GM23338 (cell line): ENCODE measurements around the gene TFF1. TPM values are rescaled to one million over a fixed set of nuclear protein-coding genes. Genes with fewer than 3 reads are reported as not detected.

Experiments used
- ATAC-seq: fragments of 200-7000 bp; cut with Tn5 transposase; 3 replicates; pipeline ENCODE4 v1.9.1; 2020
- DNase-seq: peaks from one replicate; pipeline ENCODE4 v3.0.0-alpha.2; 2015; ENCODE audit warnings: low spot score
- H2AFZ ChIP-seq: fragments of 200-600 bp; sonication (generic); 2 replicates; pipeline ENCODE4 v1.8.0; 2016; ENCODE audit warnings: antibody characterized with exemption, mild to moderate bottlenecking, moderate library complexity
- H3F3A ChIP-seq: fragments of 200-600 bp; sonication (generic); replicated peaks from 2 replicates; pipeline ENCODE4 v1.8.0; 2017; ENCODE audit warnings: antibody characterized with exemption, mixed run types, low read depth
- H3K27ac ChIP-seq: fragments of 200-600 bp; sonication (generic); 2 replicates; pipeline ENCODE4 v1.6.1; 2016; ENCODE audit warnings: low read depth
- H3K27me3 ChIP-seq: fragments of 200-600 bp; sonication (generic); 2 replicates; pipeline ENCODE4 v1.8.0; 2016; ENCODE audit warnings: mild to moderate bottlenecking, mixed run types, moderate library complexity; ENCODE audit not compliant: insufficient read depth
- H3K36me3 ChIP-seq: fragments of 200-600 bp; sonication (generic); 2 replicates; pipeline ENCODE4 v1.8.0; 2016; ENCODE audit warnings: mild to moderate bottlenecking; ENCODE audit not compliant: insufficient read depth
- H3K4me1 ChIP-seq: fragments of 200-600 bp; sonication (generic); 2 replicates; pipeline ENCODE4 v1.8.0; 2016; ENCODE audit warnings: mild to moderate bottlenecking, moderate library complexity; ENCODE audit not compliant: insufficient read depth
- H3K4me2 ChIP-seq: fragments of 200-600 bp; sonication (generic); 2 replicates; pipeline ENCODE4 v1.7.1; 2017; ENCODE audit warnings: mixed run types
- H3K4me3 ChIP-seq: fragments of 200-600 bp; sonication (generic); 2 replicates; pipeline ENCODE4 v1.6.1; 2016; ENCODE audit warnings: mixed run types
- H3K79me2 ChIP-seq: fragments of 200-600 bp; sonication (generic); replicated peaks from 2 replicates; pipeline ENCODE4 v1.8.0; 2017; ENCODE audit warnings: mild to moderate bottlenecking; ENCODE audit not compliant: insufficient read depth
- H3K9me2 ChIP-seq: fragments of 200-600 bp; sonication (generic); 2 replicates; pipeline ENCODE4 v1.8.0; 2017; ENCODE audit not compliant: insufficient read depth
- H4K20me1 ChIP-seq: fragments of 200-600 bp; sonication (generic); replicated peaks from 2 replicates; pipeline ENCODE4 v1.8.0; 2017; ENCODE audit warnings: mild to moderate bottlenecking; ENCODE audit not compliant: insufficient read depth
- H3K27ac Mint-ChIP-seq: 2 replicates; pipeline ENCODE4 v1.8.0; 2020; ENCODE audit warnings: inconsistent platforms, mild to moderate bottlenecking, moderate library complexity, mixed read lengths
- H3K27me3 Mint-ChIP-seq: 3 replicates; pipeline ENCODE4 v1.8.0; 2022; ENCODE audit warnings: low read depth, mild to moderate bottlenecking, moderate library complexity, mixed read lengths, inconsistent platforms; ENCODE audit not compliant: insufficient read depth, poor library complexity
- H3K36me3 Mint-ChIP-seq: 3 replicates; pipeline ENCODE4 v1.8.0; 2021; ENCODE audit warnings: low read depth, mild to moderate bottlenecking, inconsistent platforms, moderate library complexity, mixed read lengths
- H3K4me1 Mint-ChIP-seq: 3 replicates; pipeline ENCODE4 v1.8.0; 2020; ENCODE audit warnings: mild to moderate bottlenecking, inconsistent platforms, mixed read lengths
- H3K4me3 Mint-ChIP-seq: 3 replicates; pipeline ENCODE4 v1.8.0; 2021; ENCODE audit warnings: moderate library complexity, mild to moderate bottlenecking, inconsistent platforms, mixed read lengths
- H3K9me3 Mint-ChIP-seq: 3 replicates; pipeline ENCODE4 v1.8.0; 2020; ENCODE audit warnings: moderate library complexity, mild to moderate bottlenecking, inconsistent platforms, mixed read lengths
- CREB1 ChIP-seq: fragments of 250-450 bp; sonication (Bioruptor Pico); IDR thresholded peaks from 2 replicates; pipeline ENCODE4 v1.5.0; 2020; ENCODE audit warnings: low read depth, mild to moderate bottlenecking, moderate library complexity
- ETS1 ChIP-seq: IDR thresholded peaks from 2 replicates; pipeline ENCODE4 v1.6.1; 2016; ENCODE audit warnings: antibody characterized with exemption
- EZH2phosphoT487 ChIP-seq: fragments of 200-600 bp; sonication (generic); IDR thresholded peaks from one replicate; pipeline ENCODE4 v1.8.1; 2018; ENCODE audit warnings: antibody characterized with exemption; ENCODE audit not compliant: unreplicated experiment
- JUNB ChIP-seq: IDR thresholded peaks from one replicate; pipeline ENCODE4 v1.6.1; 2016; ENCODE audit warnings: antibody characterized with exemption; ENCODE audit not compliant: unreplicated experiment
- POLR2AphosphoS5 ChIP-seq: IDR thresholded peaks from 2 replicates; pipeline ENCODE4 v1.6.1; 2016; ENCODE audit warnings: antibody characterized with exemption, low read depth
- ZNF114 ChIP-seq: fragments of 250-450 bp; sonication (Bioruptor Pico); IDR thresholded peaks from 2 replicates; pipeline ENCODE4 v1.5.0; 2020; ENCODE audit warnings: mild to moderate bottlenecking, moderate library complexity
- ZNF331 ChIP-seq: fragments of 250-450 bp; sonication (Bioruptor Pico); IDR thresholded peaks from 2 replicates; pipeline ENCODE4 v1.5.0; 2020; ENCODE audit warnings: low read depth, mild to moderate bottlenecking, moderate library complexity
- ZNF462 ChIP-seq: fragments of 250-450 bp; sonication (Bioruptor Pico); IDR thresholded peaks from 2 replicates; pipeline ENCODE4 v1.5.0; 2020; ENCODE audit warnings: mild to moderate bottlenecking, moderate library complexity
- polyA plus RNA-seq: library from polyadenylated mRNA; unstranded; fragments of >200 nt; fragmentation: Nextera tagmentation; extraction: Ambion mirVana; gene quantifications from 2 replicates; pipeline ENCODE4 v1.2.1, GENCODE V29; 2016
- total RNA-seq: library from RNA; depleted of rRNA; stranded (reverse); fragments of >200 nt; shearing (Covaris generic); gene quantifications from 2 replicates; pipeline ENCODE4 v1.2.3, GENCODE V29; 2014

Gene TFF1
- total and polyA plus RNA-seq, 2 experiments from 2014 or later: not detected

- TF ChIP-seq CREB1 (CRISPR knock-in tag) (no peak), JUNB (no peak), ZNF331 (CRISPR knock-in tag) (no peak), POLR2AphosphoS5 (no peak), ZNF114 (CRISPR knock-in tag) (no peak), ZNF462 (no peak)
These were observed 30.7 kb upstream of the TFF1 start (continued) for GRCh38 chr21:42396799-42397745.

GRCh38 chr21:42395905-42396651 is 29.7 kb upstream of the TFF1 start, which contains the start of gene TMPRSS3:
TMPRSS3 (minus strand) TSS chr21:42396052; CDS start chr21:42395417, 635 bp downstream.
- no peaks in the 10 kb centered on the region for H3K27me3 ChIP-seq
- H3F3A ChIP-seq: no peaks in the 10 kb centered on the region
- ATAC-seq (no peak), DNase-seq (no peak)
- Mint-ChIP-seq H3K36me3 (no peaks in the 10 kb centered on the region), H3K9me3 (no peaks in the 10 kb centered on the region; the same call in 2 of the 3 replicates), H3K4me1 (peaks cover 3% of the 10 kb centered on the region; the same call in 1 of the 3 replicates), H3K27ac (no peak within 1 kb of the TSS), H3K27me3 (peaks cover 5% of the 10 kb centered on the region), H3K4me3 (no peak within 1 kb of the TSS)
- no peaks in the 10 kb centered on the region for H4K20me1 ChIP-seq
- no peak within 1 kb of the TSS for H3K4me3 ChIP-seq
- H3K4me1 ChIP-seq: no peaks in the 10 kb centered on the region
- no peak within 1 kb of the TSS for H3K27ac ChIP-seq
- no peaks in the 10 kb centered on the region for H3K36me3 ChIP-seq
- H3K9me2 ChIP-seq: 0 out of 2 replicates have a peak, but pooled peaks cover 3% of the 10 kb centered on the region
- TF ChIP-seq ETS1 (no peak), ZNF114 (CRISPR knock-in tag) (no peak), CREB1 (CRISPR knock-in tag) (no peak), EZH2phosphoT487 (no peak)
- no peaks in the 10 kb centered on the region for H3K79me2 ChIP-seq
- H2AFZ ChIP-seq: no peak within 1 kb of the TSS
- no peak within 1 kb of the TSS for H3K4me2 ChIP-seq
